OCI-LY3 (cell line): ENCODE data around the gene CTBS.

Experiments used
- CTCF ChIP-seq: fragments of 200-600, 300-600 bp; sonication (generic); IDR thresholded peaks from 2 replicates; pipeline ENCODE4 v1.5.1; 2014; ENCODE audit warnings: antibody characterized with exemption, low read length, low read depth
- EZH2phosphoT487 ChIP-seq: fragments of 200-600 bp; shearing (Covaris generic); IDR thresholded peaks from 2 replicates; pipeline ENCODE4 v1.6.1; 2018; ENCODE audit warnings: antibody characterized with exemption, mixed run types, low read depth

DNA sequence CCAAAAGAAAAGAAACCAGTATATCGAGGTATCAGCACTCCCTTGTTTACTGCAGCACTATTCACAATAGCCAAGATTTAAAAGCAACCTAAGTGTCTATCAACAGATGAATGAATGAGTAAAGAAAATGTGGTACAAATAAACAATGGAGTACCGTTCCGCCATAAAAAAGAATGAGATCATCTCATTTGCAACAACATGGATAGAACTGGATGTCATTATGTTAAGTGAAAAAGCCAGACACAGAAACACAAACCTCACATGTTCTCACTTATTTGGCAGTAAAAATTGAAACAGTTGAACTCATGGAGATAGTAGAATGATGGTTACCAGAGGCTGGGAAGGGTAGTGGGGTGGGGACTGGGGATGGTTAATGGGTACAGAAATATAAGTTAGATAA, 63.6 kb downstream of the CTBS start:
- no peak for TF ChIP-seq CTCF
- no peak for TF ChIP-seq EZH2phosphoT487
